ENCODE results near the gene CSNK1A1L. TPM values are rescaled to one million over a fixed set of nuclear protein-coding genes. Genes with fewer than 3 reads are reported as not detected.

The CSNK1A1L gene
- total and polyA plus RNA-seq, 2 of the 13 experiments (the other 11 are each of a cell fraction or from before 2014, with no cell fraction given): not detected

DNA sequence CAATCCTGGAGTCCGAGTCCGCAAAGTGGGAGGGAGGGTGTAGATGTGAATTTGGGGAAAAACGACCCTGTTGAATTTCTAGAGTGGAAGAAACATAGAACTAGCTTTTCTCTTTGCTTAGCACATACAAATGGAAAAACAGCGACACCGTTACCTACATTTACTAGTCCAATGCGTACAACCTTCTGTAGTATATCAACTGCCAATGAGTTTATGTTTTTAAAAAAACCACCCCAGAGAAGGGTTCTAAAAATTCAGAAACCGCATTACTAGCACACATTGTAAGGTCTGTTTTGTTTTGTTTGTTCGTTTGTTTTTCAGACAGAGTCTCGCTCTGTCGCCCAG, 45.6 kb downstream of the CSNK1A1L start (continued):
- TF ChIP-seq ZNF674 (CRISPR knock-in tag; IDR thresholded peaks at IDR 0.05; ENCODE audit: low read depth) (no peak), SMARCE1 (IDR thresholded peaks at IDR 0.05; ENCODE audit: borderline replicate concordance) (no peak), ZSCAN9 (CRISPR knock-in tag; IDR thresholded peaks at IDR 0.05; ENCODE audit: borderline replicate concordance) (no peak), ZFP36 (IDR thresholded peaks at IDR 0.05; ENCODE audit: borderline replicate concordance, low read depth, low read length, partially characterized antibody) (no peak), FOXK1 (CRISPR knock-in tag; IDR thresholded peaks at IDR 0.05; ENCODE audit: borderline replicate concordance, low read depth) (no peak), ZNF263 (CRISPR knock-in tag; IDR thresholded peaks at IDR 0.05) (no peak), CBFB (CRISPR knock-in tag; IDR thresholded peaks at IDR 0.05) (no peak), IKZF4 (CRISPR knock-in tag; IDR thresholded peaks at IDR 0.05; ENCODE audit: borderline replicate concordance, low read depth, not compliant biosample characterization) (no peak), RCOR2 (CRISPR knock-in tag; IDR thresholded peaks at IDR 0.05) (no peak), EED (CRISPR knock-in tag; IDR thresholded peaks at IDR 0.05) (no peak), PREB (CRISPR knock-in tag; IDR thresholded peaks at IDR 0.05) (no peak), MYPOP (CRISPR knock-in tag; IDR thresholded peaks at IDR 0.05) (no peak), GFI1 (CRISPR knock-in tag; IDR thresholded peaks at IDR 0.05; ENCODE audit: borderline replicate concordance) (no peak; the same call in 1 of the 2 replicates), SMAD9 (CRISPR knock-in tag; IDR thresholded peaks at IDR 0.05) (no peak)
- TF ChIP-seq, protein P1, sequence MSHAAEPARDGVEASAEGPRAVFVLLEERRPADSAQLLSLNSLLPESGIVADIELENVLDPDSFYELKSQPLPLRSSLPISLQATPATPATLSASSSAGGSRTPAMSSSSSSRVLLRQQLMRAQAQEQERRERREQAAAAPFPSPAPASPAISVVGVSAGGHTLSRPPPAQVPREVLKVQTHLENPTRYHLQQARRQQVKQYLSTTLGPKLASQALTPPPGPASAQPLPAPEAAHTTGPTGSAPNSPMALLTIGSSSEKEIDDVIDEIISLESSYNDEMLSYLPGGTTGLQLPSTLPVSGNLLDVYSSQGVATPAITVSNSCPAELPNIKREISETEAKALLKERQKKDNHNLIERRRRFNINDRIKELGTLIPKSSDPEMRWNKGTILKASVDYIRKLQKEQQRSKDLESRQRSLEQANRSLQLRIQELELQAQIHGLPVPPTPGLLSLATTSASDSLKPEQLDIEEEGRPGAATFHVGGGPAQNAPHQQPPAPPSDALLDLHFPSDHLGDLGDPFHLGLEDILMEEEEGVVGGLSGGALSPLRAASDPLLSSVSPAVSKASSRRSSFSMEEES (CRISPR knock-in tag; IDR thresholded peaks at IDR 0.05): no peak
- TF ChIP-seq, protein P2, sequence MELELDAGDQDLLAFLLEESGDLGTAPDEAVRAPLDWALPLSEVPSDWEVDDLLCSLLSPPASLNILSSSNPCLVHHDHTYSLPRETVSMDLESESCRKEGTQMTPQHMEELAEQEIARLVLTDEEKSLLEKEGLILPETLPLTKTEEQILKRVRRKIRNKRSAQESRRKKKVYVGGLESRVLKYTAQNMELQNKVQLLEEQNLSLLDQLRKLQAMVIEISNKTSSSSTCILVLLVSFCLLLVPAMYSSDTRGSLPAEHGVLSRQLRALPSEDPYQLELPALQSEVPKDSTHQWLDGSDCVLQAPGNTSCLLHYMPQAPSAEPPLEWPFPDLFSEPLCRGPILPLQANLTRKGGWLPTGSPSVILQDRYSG (CRISPR knock-in tag; IDR thresholded peaks at IDR 0.05): no peak
- TF ChIP-seq, protein P3, sequence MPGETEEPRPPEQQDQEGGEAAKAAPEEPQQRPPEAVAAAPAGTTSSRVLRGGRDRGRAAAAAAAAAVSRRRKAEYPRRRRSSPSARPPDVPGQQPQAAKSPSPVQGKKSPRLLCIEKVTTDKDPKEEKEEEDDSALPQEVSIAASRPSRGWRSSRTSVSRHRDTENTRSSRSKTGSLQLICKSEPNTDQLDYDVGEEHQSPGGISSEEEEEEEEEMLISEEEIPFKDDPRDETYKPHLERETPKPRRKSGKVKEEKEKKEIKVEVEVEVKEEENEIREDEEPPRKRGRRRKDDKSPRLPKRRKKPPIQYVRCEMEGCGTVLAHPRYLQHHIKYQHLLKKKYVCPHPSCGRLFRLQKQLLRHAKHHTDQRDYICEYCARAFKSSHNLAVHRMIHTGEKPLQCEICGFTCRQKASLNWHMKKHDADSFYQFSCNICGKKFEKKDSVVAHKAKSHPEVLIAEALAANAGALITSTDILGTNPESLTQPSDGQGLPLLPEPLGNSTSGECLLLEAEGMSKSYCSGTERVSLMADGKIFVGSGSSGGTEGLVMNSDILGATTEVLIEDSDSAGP (CRISPR knock-in tag; IDR thresholded peaks at IDR 0.05; ENCODE audit: borderline replicate concordance): 0 out of 2 replicates have a peak, but pooled peaks have one; percentile 8
